HK-2 (cell line): ENCODE results near the gene NUP160.
A peak's percentile ranks its signal among the peaks of the same experiment; 100 is the strongest.
"Not testable (repeated sequence)": the region's sequence is repeated elsewhere in the genome, so short reads cannot be mapped to it uniquely, and the experiment has no call there.

Experiments
- DNase-seq: peaks from one replicate; pipeline ENCODE4 v3.0.0-alpha.2; 2018; ENCODE audit not compliant: unreplicated experiment

The NUP160 gene

GRCh38 chr11:47847892-47848699, at the start of gene NUP160:
Gene NUP160 (minus strand): TSS chr11:47848350. CDS start chr11:47848318, 32 bp downstream.
- DNase-seq: peak; percentile 69

GRCh38 chr11:47896199-47896598, 48.0 kb upstream of the NUP160 start:
- no peak for DNase-seq

GRCh38 chr11:47895035-47895434, 46.9 kb upstream of the NUP160 start:
- DNase-seq: no peak

GRCh38 chr11:47892546-47893276, 44.6 kb upstream of the NUP160 start:
- DNase-seq: not testable (repeated sequence)

- no peak for DNase-seq
Measured at GRCh38 chr11:47891886-47892285, 43.7 kb upstream of the NUP160 start.

- no peak for DNase-seq
Measured at GRCh38 chr11:47889714-47890441, 41.7 kb upstream of the NUP160 start.

- no peak for DNase-seq
Measured at GRCh38 chr11:47887910-47888569, 39.9 kb upstream of the NUP160 start.

- DNase-seq: no peak
Measured at GRCh38 chr11:47886096-47886495, 37.9 kb upstream of the NUP160 start.

GRCh38 chr11:47882437-47882836, 34.3 kb upstream of the NUP160 start:
- not testable (repeated sequence) for DNase-seq

- DNase-seq: no peak
Measured at GRCh38 chr11:47881145-47881544, 33.0 kb upstream of the NUP160 start.

- DNase-seq: no peak
Measured at GRCh38 chr11:47879259-47880158, 31.4 kb upstream of the NUP160 start.

GRCh38 chr11:47875858-47876257, 27.7 kb upstream of the NUP160 start:
- peak; percentile 2 for DNase-seq

- DNase-seq: no peak
Measured at GRCh38 chr11:47870404-47870803, 22.3 kb upstream of the NUP160 start.

GRCh38 chr11:47869544-47870393, 21.6 kb upstream of the NUP160 start:
- no peak for DNase-seq

- no peak for DNase-seq
Measured at GRCh38 chr11:47867823-47868222, 19.7 kb upstream of the NUP160 start.

- not testable (repeated sequence) for DNase-seq
Measured at GRCh38 chr11:47866892-47867291, 18.7 kb upstream of the NUP160 start.

- DNase-seq: no peak
Measured at GRCh38 chr11:47864901-47865300, 16.8 kb upstream of the NUP160 start.

- DNase-seq: no peak
Measured at GRCh38 chr11:47863898-47864430, 15.8 kb upstream of the NUP160 start.

- DNase-seq: no peak
Measured at GRCh38 chr11:47863189-47863897, 15.2 kb upstream of the NUP160 start.
